Measurements from ENCODE around the gene ACADVL. TPM values are rescaled to one million over a fixed set of nuclear protein-coding genes. Genes with fewer than 3 reads are reported as not detected.

Gene ACADVL
- total RNA-seq, 2 donors from 2014 or later, result 268 to 279 TPM

DNA sequence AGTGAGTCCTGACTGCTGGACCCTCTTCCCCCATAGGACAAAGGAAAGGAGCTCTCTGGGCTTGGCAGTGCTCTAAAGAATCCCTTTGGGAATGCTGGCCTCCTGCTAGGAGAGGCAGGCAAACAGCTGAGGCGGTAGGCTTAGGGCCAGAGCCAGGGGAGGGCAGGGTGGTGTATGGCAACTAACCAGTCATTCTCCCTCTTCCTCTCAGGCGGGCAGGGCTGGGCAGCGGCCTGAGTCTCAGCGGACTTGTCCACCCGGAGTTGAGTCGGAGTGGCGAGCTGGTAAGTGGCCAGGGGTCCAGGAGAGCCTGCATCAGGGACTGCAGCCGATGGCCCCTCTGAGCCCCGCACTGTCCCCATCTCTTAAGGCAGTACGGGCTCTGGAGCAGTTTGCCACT is 4.4 kb downstream of the ACADVL start:
- no peaks in the 10 kb centered on the region for H3K27me3 Mint-ChIP-seq
- H3K4me1 Mint-ChIP-seq, result peaks cover 22% of the 10 kb centered on the region
- ATAC-seq, result no peak
- H3K4me3 Mint-ChIP-seq, result no peak overlapping the region
- no peaks in the 10 kb centered on the region for H3K9me3 ChIP-seq (ENCODE audit: control insufficient read depth, low read length, poor library complexity, severe bottlenecking)
- peaks cover 3% of the 10 kb centered on the region for H3K36me3 Mint-ChIP-seq (ENCODE audit: low read depth)
- no peak overlapping the region for H3K27ac Mint-ChIP-seq
- no peak for DNase-seq

DNA sequence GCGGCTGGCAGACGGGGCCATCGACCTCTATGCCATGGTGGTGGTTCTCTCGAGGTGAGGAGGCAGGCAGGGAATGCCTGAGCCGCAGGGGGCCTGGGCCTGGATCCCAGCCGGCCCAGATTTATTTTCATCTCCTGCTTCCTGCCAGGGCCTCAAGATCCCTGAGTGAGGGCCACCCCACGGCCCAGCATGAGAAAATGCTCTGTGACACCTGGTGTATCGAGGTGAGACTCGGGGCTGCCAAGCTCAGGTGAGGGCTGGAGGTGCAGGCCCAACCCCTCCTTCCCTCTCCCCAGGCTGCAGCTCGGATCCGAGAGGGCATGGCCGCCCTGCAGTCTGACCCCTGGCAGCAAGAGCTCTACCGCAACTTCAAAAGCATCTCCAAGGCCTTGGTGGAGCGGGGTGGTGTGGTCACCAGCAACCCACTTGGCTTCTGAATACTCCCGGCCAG is 4.9 kb downstream of the ACADVL start:
- DNase-seq, result no peak
- no peak for ATAC-seq
- Mint-ChIP-seq H3K36me3 (ENCODE audit: low read depth) (peaks cover 3% of the 10 kb centered on the region), H3K27ac (no peak overlapping the region), H3K27me3 (no peaks in the 10 kb centered on the region), H3K4me3 (no peak overlapping the region), H3K4me1 (peaks cover 18% of the 10 kb centered on the region)
- H3K9me3 ChIP-seq (ENCODE audit: control insufficient read depth, low read length, poor library complexity, severe bottlenecking), result no peaks in the 10 kb centered on the region

DNA sequence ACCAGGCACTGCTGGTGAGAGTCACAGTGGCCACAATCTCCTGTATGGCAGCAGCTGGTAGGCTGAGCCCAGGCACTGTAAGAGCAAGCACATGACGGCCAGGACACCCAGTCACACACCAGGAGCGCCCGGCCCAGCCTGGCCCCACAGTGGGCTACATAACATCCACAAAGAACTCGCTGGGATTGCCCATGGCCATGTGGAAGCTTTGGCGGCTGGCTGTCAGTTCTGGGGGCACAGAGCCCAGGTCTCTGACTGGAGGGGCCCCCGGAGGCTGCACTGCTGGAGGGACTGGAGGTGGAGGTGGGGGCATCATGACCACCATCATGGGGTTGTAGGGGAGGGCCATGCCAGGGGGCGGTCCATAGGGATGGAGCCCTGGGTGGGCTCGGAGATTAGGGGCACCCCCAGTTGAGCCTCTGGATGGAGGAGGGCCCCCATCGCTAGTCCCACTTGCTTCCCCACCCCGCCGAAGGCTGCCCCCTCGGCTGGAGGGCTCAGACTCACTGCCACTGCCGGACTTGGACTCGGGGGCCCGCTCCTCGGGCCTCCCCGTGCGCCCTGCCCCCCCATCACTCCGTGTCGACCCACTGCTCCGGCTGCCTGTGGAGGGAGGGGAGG is 6.1 kb downstream of the ACADVL start:
- ATAC-seq, result no peak
- H3K36me3 Mint-ChIP-seq (ENCODE audit: low read depth), result peaks cover 3% of the 10 kb centered on the region
- H3K9me3 ChIP-seq (ENCODE audit: control insufficient read depth, low read length, poor library complexity, severe bottlenecking), result no peaks in the 10 kb centered on the region
- no peak for DNase-seq
- no peak overlapping the region for H3K27ac Mint-ChIP-seq
- no peaks in the 10 kb centered on the region for H3K27me3 Mint-ChIP-seq
- H3K4me3 Mint-ChIP-seq, result no peak overlapping the region
- peaks cover 13% of the 10 kb centered on the region for H3K4me1 Mint-ChIP-seq

DNA sequence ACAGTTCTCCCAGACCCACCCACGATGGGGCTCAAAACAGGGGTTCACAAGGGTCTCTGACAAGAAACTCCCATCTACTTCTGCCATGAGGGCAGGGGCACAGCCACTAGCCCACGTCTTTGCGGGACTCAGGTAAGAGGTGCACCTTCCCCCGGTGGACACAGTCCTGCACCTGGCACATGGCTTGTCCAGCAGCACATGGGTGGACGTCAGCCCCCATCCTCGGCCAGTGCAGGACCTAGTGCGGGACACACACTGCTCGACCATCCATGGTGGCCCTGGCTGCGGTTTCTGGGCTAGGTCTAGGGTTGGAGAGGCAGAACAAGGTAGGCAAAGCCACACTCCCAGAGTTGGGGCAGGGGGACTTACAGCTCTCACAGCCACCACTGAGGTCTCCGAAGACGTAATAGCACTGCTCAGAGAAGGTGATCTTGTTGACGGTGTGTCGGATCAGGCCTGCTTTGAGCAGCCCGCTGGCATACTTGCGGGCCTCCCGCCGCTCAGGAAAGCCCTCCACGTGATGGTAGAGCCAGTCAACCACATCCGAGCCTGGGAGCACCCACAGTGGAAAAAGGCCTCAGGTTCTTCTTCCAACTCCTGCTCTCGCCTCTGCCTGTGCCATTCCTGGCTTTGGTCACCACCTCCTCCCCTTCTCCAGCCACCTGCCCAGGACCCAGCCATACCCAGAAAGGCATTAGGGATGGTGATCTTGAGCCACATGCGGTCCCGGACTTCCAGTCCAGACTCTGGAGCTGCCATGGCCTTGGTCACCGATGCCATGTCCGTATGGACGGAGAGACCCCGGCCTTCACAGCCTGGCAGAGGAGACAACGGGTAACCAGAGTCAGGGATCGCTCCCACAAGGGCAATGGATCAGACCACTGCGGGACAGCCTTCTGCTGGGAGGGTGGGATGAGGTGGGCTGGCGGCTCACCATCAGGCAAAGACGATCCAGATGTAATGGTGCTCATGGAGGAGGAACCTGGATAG is 7.3 kb downstream of the ACADVL start:
- no peak for DNase-seq
- H3K27ac Mint-ChIP-seq, result peak overlapping the region; percentile 43
- ATAC-seq, result no peak
- H3K36me3 Mint-ChIP-seq (ENCODE audit: low read depth), result peaks cover 4% of the 10 kb centered on the region
- no peaks in the 10 kb centered on the region for H3K27me3 Mint-ChIP-seq
- H3K4me3 Mint-ChIP-seq, result no peak overlapping the region
- peaks cover 7% of the 10 kb centered on the region for H3K4me1 Mint-ChIP-seq
- H3K9me3 ChIP-seq (ENCODE audit: control insufficient read depth, low read length, poor library complexity, severe bottlenecking), result no peaks in the 10 kb centered on the region

DNA sequence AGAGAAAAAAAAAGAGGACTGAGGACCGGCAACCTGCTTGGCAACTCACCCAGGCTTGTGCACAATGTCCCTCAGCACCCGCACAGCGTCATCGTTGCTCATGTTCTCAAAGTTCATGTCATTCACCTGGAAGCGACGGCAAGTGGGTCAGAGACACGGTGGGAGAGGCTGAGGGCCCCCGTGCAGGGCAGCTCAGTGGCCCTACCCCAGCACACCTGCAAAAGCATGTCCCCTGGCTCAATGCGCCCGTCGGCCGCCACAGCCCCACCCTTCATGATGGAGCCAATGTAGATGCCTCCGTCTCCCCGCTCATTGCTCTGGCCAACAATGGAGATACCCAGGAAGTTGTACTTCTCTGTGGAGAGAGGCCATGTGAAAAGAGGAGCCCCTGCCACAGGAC is 9.2 kb downstream of the ACADVL start:
- DNase-seq (no peak), ATAC-seq (no peak)
- peak overlapping the region; percentile 37 for H3K27ac Mint-ChIP-seq
- H3K36me3 Mint-ChIP-seq (ENCODE audit: low read depth), result peaks cover 4% of the 10 kb centered on the region
- peaks cover 23% of the 10 kb centered on the region for H3K4me1 Mint-ChIP-seq
- H3K27me3 Mint-ChIP-seq, result no peaks in the 10 kb centered on the region
- H3K4me3 Mint-ChIP-seq, result no peak overlapping the region
- no peaks in the 10 kb centered on the region for H3K9me3 ChIP-seq (ENCODE audit: control insufficient read depth, low read length, poor library complexity, severe bottlenecking)

DNA sequence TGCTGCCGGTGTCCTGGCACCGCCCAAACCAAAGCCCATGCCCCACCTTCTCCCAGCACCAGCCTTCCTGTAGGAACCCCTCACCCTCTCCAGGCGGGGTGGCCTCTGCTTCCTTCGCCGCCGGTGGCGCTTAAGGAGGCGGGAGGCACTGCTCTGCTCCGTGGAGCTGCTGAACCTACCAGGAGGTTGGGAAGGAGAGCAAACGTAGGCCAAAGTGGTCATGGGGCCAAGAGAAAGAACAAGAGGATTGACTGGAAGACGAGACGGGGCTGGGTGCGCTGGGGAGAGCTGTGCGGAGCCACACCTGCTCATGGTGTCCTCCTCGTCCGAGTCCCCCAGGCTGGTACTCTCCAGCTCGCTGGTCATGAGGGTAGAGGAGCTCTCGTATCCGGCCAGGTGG is 9.8 kb downstream of the ACADVL start:
- ATAC-seq (no peak), DNase-seq (no peak)
- H3K9me3 ChIP-seq (ENCODE audit: control insufficient read depth, low read length, poor library complexity, severe bottlenecking), result no peaks in the 10 kb centered on the region
- H3K36me3 Mint-ChIP-seq (ENCODE audit: low read depth), result peaks cover 3% of the 10 kb centered on the region
- no peak overlapping the region for H3K4me3 Mint-ChIP-seq
- H3K27ac Mint-ChIP-seq, result peak overlapping the region; percentile 37
- H3K4me1 Mint-ChIP-seq, result peaks cover 26% of the 10 kb centered on the region
- H3K27me3 Mint-ChIP-seq, result no peaks in the 10 kb centered on the region

DNA sequence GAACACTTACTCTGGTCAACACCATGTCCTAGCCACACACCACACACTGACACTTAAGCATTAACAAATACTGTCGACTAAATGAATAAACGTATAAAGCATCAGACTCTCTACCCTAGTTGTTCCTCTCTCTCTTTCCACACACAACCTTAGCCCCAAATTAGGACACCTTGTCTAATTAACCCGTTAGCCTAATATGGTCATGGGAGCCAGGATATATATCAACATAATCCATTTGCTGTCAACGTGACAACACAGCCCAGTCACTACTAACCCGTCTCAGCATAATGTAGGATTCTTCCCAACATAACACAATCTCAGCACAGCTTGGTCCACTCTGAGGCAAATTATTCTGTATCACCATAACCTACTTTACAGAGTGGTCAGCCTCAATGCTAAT is 12.4 kb downstream of the ACADVL start:
- Mint-ChIP-seq H3K4me3 (peak overlapping the region; percentile 41), H3K36me3 (ENCODE audit: low read depth) (peaks cover 8% of the 10 kb centered on the region), H3K27me3 (no peaks in the 10 kb centered on the region), H3K4me1 (peaks cover 39% of the 10 kb centered on the region), H3K27ac (no peak overlapping the region)
- DNase-seq (no peak), ATAC-seq (no peak)
- no peaks in the 10 kb centered on the region for H3K9me3 ChIP-seq (ENCODE audit: control insufficient read depth, low read length, poor library complexity, severe bottlenecking)

DNA sequence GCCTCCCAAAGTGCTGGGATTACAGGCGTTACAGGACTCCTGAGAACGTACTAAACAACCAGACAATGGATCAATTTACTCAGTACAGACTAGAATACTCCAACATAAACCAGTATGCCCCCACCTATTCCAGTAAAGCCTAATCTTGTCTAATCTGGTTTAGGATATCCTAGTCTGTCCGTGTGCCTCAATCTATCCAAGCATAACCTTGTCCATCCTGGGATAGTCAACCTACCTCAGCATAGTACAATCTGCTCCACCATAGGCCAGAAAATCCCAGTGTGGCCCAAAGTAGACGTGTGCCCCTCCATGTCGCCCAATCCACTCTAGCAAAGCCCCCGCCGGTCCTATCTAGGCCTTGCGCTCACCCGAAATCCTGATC is 14.0 kb downstream of the ACADVL start:
- Mint-ChIP-seq H3K4me3 (peak overlapping the region; percentile 92), H3K4me1 (peaks cover 40% of the 10 kb centered on the region), H3K27me3 (no peaks in the 10 kb centered on the region), H3K36me3 (ENCODE audit: low read depth) (peaks cover 9% of the 10 kb centered on the region), H3K27ac (peak overlapping the region; percentile 100)
- H3K9me3 ChIP-seq (ENCODE audit: control insufficient read depth, low read length, poor library complexity, severe bottlenecking), result no peaks in the 10 kb centered on the region
- ATAC-seq, result no peak
- no peak for DNase-seq

DNA sequence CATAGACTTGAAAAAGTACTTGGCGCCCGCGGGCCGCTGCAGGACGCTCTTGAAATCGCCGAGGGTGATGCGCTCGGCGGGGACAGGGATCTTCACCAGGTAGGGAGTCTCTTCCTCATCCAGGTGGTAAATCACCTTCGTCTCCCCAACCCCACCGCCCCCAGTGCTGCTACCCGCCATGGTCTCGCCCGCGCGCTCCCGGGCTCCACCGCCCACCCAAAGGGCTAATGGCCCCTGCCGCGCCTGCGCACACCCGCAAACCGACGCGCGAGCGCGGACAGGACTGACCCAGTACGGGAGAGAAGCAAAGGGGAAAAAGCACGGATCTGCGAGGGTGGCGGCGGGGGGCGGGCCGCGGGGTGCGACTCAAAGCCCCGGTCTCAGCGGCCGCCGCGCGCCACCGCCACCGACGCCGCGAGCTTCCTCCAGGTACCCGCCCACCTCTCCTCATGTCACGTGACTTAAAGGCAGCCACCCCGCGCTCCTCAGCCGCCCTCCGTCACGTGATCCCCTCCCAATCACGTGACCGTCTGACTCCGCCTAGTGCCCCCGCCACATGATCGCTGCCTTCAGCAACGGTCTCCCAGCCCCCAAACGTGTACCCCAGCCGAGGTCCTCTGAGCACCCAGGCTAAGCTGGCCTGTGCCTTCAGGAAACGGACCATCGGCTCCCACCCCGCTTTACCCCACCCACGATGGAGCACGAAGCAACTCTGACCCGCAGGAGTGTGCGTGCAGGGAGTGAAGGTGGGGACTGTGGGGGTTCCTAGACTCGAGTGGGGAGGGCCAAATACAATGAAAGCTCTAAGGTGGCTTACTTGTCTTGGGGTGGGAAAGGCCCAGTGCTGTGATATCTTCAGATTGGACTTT is 14.6 kb downstream of the ACADVL start, which contains the start of gene DVL2:
DVL2 (minus strand) TSS at position 435 of the 869 bp plus-strand sequence; CDS start at position 180, 255 bp downstream.
- Mint-ChIP-seq H3K4me3 (peak within 1 kb of the TSS; percentile 92), H3K36me3 (ENCODE audit: low read depth) (peaks cover 9% of the 10 kb centered on the region), H3K27ac (peak within 1 kb of the TSS; percentile 100), H3K27me3 (no peaks in the 10 kb centered on the region), H3K4me1 (peaks cover 42% of the 10 kb centered on the region)
- no peaks in the 10 kb centered on the region for H3K9me3 ChIP-seq (ENCODE audit: control insufficient read depth, low read length, poor library complexity, severe bottlenecking)
- ATAC-seq (peak; percentile 63), DNase-seq (peak; percentile 90 to 92 (median 91))

DNA sequence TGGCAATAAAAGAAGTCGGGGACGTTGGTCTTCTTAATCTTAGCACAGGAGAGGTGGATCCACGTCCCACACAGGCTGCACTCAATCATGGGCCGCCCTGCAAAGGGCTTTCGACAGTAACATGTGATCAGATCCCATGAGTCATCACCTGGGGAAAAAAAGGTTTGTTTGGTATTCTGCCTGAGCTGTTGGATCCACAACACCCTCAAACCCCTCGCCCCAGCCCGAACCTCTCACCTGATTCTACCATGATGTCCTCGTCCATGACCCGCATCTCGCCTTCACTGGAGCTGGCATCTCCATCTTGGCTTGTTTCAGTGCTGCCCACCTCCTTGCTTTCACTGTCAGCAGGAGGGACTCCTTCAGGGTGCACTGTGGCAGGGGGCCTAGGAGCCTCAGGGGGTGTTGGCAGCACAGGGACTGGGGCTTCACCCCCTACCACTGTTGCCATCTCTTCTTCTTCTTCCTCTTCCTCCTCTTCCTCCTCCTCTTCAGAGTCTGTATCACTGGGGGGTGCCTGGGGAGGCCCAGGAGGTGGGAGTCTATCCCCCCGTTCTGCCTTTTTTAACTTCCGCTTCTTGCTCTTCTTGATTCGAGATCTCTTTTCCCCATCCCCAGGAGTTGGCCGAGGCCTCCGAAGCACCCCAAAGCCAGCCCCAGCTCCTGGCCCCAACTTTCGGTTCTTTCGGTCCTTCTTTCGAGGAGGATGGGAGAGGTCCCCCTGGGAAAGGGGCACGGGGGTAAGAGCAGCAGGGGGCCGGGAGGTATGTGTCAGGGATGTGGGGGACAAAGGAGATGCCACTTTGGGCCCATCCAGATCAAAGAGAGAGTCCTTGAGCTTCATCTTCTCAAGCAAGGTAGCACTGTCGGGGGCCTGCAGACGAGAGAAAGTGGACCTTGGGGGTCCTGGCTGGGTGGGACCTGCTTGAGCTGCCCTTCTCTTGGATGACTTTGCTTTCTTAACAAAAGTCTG is 16.2 kb downstream of the ACADVL start:
- H3K9me3 ChIP-seq (ENCODE audit: control insufficient read depth, low read length, poor library complexity, severe bottlenecking), result no peaks in the 10 kb centered on the region
- peak overlapping the region; percentile 100 for H3K27ac Mint-ChIP-seq
- ATAC-seq, result no peak
- H3K27me3 Mint-ChIP-seq, result no peaks in the 10 kb centered on the region
- DNase-seq, result no peak
- peaks cover 50% of the 10 kb centered on the region for H3K4me1 Mint-ChIP-seq
- H3K4me3 Mint-ChIP-seq, result peak overlapping the region; percentile 53
- peaks cover 9% of the 10 kb centered on the region for H3K36me3 Mint-ChIP-seq (ENCODE audit: low read depth)

DNA sequence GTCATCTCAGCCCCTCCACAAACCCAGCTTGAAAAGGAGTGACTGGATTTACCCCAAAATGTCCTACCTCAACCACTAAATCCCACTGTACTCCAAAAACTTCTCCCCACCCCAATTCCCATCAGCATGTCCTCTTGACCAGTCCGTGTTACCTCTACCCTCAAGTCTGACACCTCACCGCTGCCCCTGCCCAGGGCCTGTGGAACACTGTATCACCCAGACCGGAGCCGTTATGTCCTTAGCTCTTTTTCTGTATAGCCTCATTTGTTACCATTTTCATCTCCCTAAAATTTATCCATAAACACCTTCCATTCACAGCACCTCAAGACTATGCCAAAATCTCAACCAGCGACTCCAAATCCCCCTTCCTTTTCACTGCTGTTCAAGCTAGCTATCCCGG is 17.1 kb downstream of the ACADVL start:
- ATAC-seq, result no peak
- Mint-ChIP-seq H3K4me3 (peak overlapping the region; percentile 99), H3K27ac (peak overlapping the region; percentile 100), H3K27me3 (no peaks in the 10 kb centered on the region), H3K36me3 (ENCODE audit: low read depth) (peaks cover 9% of the 10 kb centered on the region), H3K4me1 (peaks cover 59% of the 10 kb centered on the region)
- no peaks in the 10 kb centered on the region for H3K9me3 ChIP-seq (ENCODE audit: control insufficient read depth, low read length, poor library complexity, severe bottlenecking)
- no peak for DNase-seq

DNA sequence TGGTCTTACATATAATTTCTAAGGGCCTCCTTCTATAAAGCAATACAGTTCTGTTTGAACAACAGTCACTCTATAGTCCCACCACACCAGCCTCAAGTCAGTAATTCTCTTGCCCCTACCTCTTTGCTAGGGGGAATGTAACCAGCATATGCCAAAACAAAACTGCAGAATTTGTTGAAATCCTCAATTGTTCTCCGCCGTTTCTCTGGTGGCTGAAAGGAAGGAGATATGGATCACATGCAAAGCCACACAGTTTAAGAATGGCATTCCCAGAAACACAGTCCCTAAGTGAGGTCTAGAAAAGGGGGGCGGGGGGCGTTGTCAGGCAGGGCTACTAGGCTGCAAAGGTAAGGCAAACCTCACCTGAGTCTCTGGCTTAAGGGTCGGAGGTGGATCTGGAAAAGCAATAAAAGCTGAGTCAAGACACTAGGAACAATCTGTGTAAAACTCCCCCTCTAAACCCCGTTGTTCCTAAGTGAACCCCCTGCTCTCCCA is 17.6 kb downstream of the ACADVL start:
- Mint-ChIP-seq H3K4me1 (peaks cover 59% of the 10 kb centered on the region), H3K4me3 (peak overlapping the region; percentile 99), H3K36me3 (ENCODE audit: low read depth) (peaks cover 7% of the 10 kb centered on the region), H3K27me3 (no peaks in the 10 kb centered on the region), H3K27ac (peak overlapping the region; percentile 100)
- DNase-seq (no peak), ATAC-seq (no peak)
- no peaks in the 10 kb centered on the region for H3K9me3 ChIP-seq (ENCODE audit: control insufficient read depth, low read length, poor library complexity, severe bottlenecking)

Measured in T-helper 17 cell (primary cell).